Activated gamma-delta T cell treated with anti-CD3 and anti-CD28 coated beads, Interleukin-2, amount 50 U/mL, for 16 hours (primary cell): Measurements from ENCODE around the gene AP1S1.
"Not testable (repeated sequence)": the region's sequence is repeated elsewhere in the genome, so short reads cannot be mapped to it uniquely, and the experiment has no call there.

Source experiments
- DNase-seq: peaks from one replicate; pipeline ENCODE4 v3.0.0-alpha.2; 2020; ENCODE audit warnings: low read depth

The AP1S1 gene

DNA sequence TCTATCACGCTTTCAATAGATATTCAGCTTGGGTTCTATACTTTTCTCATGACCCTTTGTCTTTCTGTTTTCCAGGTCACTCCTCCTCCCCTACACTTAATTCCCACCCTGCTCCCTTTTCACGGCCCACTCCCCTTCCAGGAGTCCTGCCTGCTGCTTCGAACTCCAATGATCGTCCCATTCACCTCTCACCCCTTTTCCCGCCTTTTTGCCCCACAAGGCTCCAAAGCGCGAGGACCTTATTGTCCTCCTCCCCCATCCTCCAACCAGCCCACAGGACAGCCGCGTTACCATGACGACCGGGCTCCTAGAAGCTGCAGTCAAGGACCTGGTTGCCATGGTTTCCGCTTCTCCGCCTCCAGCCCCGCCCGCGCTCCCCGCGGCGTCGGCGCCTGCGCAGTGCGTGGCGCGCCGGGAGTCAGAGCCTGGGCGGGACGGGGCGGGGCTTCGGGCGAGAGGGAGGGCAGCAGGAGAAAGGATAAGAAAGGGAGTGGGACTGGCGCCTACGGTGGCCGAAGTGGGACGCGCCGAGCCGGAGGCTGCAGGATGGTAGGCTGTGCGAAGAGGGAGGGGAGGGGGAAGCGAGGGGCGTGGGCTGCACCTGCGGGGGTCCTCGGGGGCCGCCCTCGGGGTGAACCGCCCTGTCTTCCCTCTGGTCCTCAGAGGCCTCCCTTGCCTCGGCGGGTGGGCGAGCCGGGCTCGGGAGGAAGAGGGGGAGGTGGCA is at the start of gene AP1S1:
Gene AP1S1, plus strand, starts transcription at position 508 of the 724 bp plus-strand sequence. Its CDS starts 39 bp downstream, at position 547.
- DNase-seq, result peak; percentile 76

- DNase-seq, result no peak
These were observed 49.5 kb upstream of the AP1S1 start for GRCh38 chr7:101104799-101105198.

DNA sequence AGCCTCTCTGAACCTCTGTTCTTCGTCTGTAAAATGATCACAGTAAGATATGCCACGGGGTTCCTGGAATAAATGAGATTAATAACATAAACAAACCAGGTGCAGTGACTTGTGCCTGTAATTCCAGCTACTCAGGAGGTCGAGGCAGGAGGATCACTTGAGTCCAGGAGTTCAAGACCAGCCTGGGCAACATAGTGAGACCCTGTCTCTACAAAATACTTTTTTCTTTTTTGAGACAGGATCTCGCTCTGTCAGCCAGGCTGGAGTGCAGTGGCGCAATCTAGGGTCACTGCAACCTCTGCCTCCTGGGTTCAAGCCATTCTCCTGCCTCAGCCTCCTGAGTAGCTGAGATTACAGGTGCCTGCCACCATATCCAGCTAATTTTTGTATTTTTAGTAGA is 49.0 kb upstream of the AP1S1 start:
- not testable (repeated sequence) for DNase-seq

DNA sequence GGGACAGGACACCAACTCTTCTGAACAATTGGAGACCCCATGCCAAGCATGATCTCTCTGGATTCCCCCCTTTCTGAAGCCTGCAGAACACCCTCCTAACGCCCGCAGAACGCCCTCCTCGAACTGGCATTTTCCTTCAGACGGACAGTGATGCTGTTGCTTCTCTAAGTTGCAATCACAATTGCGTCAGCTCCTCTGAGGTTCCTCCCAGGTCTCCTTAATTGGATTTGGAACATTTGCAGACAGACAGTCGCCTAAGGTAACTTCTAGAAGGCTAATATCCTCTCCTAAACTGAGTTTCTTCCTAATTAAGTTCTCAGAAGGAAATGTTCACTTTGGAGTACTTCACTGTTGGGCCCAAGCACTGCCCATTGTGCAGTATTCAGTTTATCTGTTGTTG is 47.9 kb upstream of the AP1S1 start:
- no peak for DNase-seq

GRCh38 chr7:101108330-101108857 is 45.9 kb upstream of the AP1S1 start:
- DNase-seq, result no peak

DNA sequence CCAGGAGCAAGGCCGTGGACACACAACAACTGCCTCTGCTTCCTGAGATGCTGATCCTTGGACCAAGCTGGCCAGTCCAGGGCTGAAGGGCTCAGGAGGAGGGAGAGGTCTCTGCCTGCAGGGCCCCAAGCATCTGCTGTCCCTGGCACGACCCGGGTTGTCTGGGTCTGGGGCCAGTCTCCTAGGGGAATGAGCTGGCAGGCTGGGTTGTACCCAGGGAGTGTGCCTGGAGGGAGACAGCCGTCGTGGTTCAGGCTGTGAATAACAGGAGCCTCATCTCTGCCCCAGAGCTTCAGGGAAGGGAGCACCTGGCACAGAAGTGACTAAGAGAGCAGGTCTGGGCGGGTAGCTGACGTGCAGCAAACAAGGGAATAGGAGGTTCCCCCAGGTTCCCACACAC is 45.3 kb upstream of the AP1S1 start:
- no peak for DNase-seq

DNA sequence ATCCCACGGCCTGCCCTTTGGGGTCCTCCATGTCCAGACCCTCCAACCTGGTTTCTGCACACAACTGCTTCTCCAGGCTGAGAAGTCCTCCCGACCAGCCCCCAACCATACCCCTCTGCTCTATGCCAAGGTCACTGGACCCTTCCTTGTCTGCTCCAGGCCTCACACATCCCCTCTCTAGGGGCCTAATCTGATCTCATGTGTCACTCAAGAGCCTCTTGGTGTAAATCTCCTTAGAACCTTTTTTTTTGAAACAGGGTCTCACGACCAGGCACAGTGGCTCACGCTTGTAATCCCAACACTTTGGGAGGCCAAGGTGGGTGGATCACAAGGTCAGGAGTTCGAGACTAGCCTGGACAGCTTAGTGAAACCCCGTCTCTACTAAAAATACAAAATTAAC is 44.9 kb upstream of the AP1S1 start:
- DNase-seq, result no peak

DNA sequence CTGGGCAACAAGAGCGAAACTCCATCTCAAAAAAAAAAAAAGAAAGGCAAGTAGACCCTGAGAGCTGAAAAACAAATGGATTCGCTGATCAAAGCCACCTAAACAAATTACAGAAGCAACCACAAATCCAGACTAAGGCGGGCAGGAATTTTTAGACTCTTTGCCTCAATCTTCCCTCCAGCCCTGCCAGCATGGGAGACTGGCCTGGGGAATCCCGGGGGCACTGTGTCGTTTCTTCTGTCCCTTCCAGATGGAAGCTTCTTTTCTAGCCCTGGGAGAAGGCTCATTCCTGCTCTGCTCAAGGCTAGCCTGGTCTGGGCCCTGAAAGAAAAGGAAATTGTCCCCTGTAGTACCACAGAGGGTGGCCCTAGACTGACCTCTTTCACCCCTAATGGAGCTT is 43.0 kb upstream of the AP1S1 start:
- no peak for DNase-seq

DNA sequence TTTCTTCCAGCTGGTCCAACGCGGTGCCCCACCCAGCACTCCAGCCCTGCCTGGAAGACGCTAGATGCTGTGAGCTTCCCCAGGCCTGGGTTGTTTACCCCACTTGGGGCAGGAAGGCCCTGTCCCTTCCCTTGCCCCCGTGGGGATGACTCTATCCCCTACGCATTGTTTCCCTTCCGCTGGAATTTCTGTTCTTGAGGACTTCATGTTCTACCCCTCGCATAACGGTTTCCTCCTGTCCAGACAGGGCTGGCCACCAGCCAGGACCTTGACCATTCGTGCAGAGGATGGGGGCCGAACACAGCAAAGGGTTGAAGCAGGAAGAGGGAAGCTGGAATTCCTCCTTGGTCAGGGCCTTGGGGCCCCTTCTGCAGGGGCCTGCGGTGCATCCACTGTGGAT is 42.0 kb upstream of the AP1S1 start:
- no peak for DNase-seq

GRCh38 chr7:101113140-101113539 is 41.1 kb upstream of the AP1S1 start:
- DNase-seq, result not testable (repeated sequence)

- DNase-seq, result no peak
These were observed 40.4 kb upstream of the AP1S1 start for GRCh38 chr7:101113836-101114235.

DNA sequence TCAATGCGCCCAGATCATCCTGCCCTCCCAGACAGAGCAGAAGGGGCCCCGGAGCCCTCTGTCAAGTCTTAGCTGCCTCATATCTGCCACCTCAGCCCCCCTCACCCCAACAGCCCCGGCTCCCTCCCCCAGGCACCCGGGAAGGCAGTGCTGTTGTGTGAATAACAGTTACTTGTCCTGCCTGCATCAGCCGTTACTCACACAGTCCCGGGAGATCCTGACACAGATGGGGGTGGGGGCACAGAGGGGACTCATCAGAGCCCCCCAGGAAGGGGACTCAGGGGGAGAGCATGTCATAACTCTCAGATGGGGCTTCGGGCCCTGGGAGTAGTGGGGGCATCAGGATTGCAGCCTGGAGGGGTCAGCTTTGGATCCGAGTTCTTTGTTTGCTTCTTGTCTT is 39.8 kb upstream of the AP1S1 start:
- DNase-seq, result no peak

GRCh38 chr7:101115215-101115614 is 39.1 kb upstream of the AP1S1 start:
- no peak for DNase-seq

DNA sequence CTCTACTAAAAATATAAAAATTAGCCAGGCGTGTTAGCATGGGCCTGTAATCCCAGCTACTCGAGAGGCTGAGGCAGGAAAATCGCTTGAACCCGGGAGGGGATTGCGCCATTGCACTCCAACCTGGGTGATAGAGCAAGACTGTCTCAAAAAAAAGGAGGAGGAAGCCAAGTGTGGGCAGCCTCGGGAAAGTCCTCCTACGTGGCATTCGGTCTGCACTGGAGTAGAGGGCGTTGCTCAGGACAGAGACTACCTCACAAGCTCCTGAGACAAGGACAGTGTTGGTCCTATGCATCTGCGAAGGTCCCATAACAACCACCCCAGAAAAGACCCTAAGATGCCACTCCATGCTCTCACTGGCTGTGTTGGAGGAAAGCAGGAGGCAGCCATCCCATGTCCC is 37.4 kb upstream of the AP1S1 start:
- DNase-seq, result no peak

- no peak for DNase-seq
These were observed 35.4 kb upstream of the AP1S1 start for GRCh38 chr7:101118856-101119255.

DNA sequence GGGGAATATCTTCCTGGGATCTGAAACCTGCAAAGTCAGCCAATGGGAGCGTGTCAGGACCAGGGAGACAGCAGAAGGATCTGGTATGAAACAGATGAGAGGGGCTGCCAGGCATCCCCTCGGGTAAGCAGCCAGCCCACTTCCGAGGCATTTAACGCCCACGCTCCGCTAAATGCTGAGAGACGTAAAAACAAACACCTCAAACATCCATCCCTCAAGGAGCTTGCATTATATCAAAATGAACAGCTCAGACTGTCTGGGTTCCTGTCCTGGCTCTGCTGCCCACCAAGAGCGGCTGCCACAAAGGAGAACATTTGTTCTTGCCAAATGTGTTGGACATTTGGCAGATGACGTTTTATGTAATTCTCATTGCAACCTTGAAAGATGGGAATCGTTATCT is 34.4 kb upstream of the AP1S1 start:
- DNase-seq, result no peak

DNA sequence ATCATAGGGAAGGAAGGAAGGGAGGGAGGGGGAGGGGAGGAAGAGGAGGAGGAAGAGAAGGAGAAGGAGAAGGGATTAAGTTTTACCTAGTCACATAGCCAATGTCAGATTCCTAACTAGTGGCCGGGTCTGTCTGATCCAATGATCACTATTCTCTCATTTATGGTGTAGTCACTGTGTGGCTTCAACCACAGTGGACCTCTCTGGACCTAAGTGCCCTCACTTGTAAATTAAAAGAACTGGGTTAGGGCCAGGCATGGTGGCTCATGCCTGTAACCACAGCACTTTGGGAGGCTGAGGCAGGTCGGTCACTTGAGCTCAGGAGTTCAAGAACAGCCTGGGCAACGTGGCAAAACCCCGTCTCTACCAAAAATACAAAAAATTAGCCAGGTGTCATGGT is 34.0 kb upstream of the AP1S1 start:
- DNase-seq, result no peak

- not testable (repeated sequence) for DNase-seq
These were observed 32.7 kb upstream of the AP1S1 start for GRCh38 chr7:101121631-101121990.

DNA sequence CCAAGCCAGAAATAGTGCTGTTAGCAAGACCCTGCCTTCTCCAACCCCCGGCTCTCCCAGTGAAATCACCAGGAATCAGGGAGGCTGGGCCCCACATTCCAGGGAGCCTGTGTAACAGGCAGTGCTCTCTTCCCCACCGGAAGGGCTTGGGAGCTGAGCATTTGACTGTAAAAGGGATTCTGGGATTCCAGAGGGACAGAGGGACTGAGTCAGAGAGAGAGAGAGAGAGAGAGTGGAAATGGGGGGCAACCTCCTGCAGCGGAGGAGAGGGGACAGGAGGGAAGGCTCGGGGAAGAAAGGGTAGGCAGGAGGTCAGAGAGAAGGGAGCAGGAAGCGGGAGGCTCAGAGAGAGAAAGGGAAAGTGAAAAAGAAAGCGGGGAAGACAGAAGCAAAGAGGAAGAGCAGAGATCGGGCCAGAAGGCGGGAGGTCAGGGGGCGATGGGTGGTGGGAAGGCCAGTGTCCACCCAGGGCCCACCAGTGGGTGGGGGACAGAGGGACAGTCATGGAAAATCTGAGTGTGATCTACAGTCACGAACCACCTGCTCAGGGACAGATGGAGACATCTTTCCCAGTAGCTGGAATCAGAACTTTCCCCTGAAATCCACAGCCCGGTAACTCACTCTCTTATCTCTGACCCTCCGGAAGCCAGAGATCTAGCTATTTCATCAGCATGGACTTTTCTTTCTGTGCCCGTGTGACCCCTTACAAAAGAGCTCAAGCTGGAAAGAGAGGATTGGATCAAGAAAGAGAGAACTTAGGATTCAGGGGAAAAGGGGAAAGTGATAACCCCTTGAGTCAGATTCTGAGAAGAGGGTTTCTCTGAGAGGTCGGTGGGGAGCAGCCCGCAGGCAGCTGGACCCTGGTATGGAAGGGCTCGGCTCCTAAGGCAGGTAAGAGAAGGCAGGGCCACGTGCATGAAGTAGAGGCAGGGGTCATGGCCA is 32.0 kb upstream of the AP1S1 start:
- DNase-seq, result no peak

- DNase-seq, result no peak
These were observed 31.2 kb upstream of the AP1S1 start for GRCh38 chr7:101122933-101123702.

DNA sequence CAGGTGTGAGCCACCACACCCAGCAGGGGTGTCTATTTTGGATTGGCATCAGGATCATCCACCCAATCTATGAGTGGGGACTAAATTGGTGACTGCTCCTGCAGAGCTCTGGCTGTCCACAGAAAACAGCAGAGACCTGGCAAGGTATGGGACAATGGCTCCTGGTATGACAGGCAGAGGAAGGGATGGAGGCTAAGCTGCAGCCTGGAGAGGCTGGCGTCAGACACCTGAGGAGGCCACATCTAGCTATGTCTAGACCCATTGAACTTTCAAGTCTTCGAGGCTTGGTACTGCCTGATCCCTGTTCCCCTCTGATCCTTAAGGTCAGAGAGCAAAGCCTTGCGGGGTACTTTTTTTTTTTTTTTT is 30.6 kb upstream of the AP1S1 start:
- no peak for DNase-seq

- DNase-seq, result no peak
These were observed 29.8 kb upstream of the AP1S1 start for GRCh38 chr7:101124376-101125056.
